SU-DHL-6 (cell line): Measurements from ENCODE around the gene TOR2A.

Experiments used
- EZH2phosphoT487 ChIP-seq: fragments of 200-600 bp; sonication (generic), shearing (Covaris generic); conservative IDR thresholded peaks from 2 replicates; pipeline ENCODE4 v1.6.1; 2018; ENCODE audit warnings: mild to moderate bottlenecking, antibody characterized with exemption, low read length, moderate library complexity, mixed read lengths
- TF ChIP-seq, protein P1 (sequence below): fragments of 200-600 bp; sonication (generic); IDR thresholded peaks from one replicate; pipeline ENCODE4 v1.5.1; 2017; ENCODE audit warnings: antibody characterized with exemption, mild to moderate bottlenecking, low read length, moderate library complexity; ENCODE audit not compliant: insufficient read depth, poor library complexity, severe bottlenecking

DNA sequence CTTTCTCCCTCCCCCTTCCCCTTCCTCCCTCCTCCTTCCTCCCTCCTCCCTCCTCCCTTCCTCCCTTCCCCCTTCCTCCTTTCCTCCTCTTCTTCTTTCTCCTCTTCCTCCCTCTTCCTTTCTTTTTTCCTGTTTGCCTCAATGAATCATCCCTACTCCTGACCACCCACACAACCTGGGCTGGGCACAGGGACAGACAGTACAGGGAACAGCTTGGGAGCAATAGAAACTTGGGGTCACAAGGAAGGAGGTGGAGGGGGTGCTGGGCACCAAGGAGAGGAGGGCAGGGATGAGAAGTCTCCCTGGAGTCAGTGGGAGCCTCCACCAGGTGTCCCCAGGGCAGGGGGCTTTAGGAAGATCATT, 14.2 kb downstream of the TOR2A start:
- TF ChIP-seq, protein P1, sequence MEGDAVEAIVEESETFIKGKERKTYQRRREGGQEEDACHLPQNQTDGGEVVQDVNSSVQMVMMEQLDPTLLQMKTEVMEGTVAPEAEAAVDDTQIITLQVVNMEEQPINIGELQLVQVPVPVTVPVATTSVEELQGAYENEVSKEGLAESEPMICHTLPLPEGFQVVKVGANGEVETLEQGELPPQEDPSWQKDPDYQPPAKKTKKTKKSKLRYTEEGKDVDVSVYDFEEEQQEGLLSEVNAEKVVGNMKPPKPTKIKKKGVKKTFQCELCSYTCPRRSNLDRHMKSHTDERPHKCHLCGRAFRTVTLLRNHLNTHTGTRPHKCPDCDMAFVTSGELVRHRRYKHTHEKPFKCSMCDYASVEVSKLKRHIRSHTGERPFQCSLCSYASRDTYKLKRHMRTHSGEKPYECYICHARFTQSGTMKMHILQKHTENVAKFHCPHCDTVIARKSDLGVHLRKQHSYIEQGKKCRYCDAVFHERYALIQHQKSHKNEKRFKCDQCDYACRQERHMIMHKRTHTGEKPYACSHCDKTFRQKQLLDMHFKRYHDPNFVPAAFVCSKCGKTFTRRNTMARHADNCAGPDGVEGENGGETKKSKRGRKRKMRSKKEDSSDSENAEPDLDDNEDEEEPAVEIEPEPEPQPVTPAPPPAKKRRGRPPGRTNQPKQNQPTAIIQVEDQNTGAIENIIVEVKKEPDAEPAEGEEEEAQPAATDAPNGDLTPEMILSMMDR, result no peak
- TF ChIP-seq EZH2phosphoT487, result no peak
